HG03520 (cell line): Measurements from ENCODE around the gene GATM.
"Not testable (repeated sequence)": the region's sequence is repeated elsewhere in the genome, so short reads cannot be mapped to it uniquely, and the experiment has no call there.

Source experiments
- ATAC-seq: cut with Tn5 transposase; IDR thresholded peaks from one replicate; pipeline ENCODE4 v1.9.1; 2021; ENCODE audit warnings: mild to moderate bottlenecking, moderate library complexity; ENCODE audit not compliant: unreplicated experiment

Gene GATM

DNA sequence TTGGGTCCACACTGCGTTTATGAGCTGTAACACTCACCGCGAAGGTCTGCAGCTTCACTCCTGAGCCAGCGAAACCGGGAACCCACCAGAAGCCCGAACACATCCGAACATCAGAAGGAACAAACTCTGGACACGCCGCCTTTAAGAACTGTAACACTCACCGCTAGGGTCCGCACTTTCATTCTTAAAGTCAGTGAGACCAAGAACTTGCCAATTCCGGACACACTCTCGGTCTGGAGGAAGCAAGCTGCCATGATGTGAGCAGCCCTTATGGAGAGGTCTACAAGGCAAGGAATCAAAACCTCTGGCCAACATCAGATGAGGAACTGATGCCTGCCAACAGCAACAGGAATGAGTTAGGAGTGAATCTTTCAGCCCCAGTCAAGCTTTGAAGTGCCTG, 63.4 kb downstream of the GATM start:
- ATAC-seq: no peak

DNA sequence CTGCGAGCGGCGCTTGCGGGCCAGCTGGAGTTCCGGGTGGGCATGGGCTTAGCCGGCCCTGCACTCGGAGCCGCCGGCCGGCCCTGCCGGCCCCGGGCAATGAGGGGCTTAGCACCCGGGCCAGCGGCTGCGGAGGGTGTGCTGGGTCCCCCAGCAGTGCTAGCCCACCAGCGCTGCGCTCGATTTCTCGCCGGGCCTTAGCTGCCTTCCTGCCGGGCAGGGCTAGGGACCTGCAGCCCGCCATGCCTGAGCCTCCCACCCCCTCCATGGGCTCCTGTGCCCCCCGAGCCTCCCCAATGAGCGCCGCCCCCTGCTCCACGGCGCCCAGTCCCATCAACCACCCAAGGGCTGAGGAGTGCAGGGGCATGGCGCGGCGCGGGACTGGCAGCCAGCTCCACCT, 64.2 kb downstream of the GATM start:
- not testable (repeated sequence) for ATAC-seq
